ENCODE results near the gene CNN1.

GRCh38 chr19:11554160-11554559, 15.5 kb downstream of the CNN1 start:
- TF ChIP-seq, protein P1, sequence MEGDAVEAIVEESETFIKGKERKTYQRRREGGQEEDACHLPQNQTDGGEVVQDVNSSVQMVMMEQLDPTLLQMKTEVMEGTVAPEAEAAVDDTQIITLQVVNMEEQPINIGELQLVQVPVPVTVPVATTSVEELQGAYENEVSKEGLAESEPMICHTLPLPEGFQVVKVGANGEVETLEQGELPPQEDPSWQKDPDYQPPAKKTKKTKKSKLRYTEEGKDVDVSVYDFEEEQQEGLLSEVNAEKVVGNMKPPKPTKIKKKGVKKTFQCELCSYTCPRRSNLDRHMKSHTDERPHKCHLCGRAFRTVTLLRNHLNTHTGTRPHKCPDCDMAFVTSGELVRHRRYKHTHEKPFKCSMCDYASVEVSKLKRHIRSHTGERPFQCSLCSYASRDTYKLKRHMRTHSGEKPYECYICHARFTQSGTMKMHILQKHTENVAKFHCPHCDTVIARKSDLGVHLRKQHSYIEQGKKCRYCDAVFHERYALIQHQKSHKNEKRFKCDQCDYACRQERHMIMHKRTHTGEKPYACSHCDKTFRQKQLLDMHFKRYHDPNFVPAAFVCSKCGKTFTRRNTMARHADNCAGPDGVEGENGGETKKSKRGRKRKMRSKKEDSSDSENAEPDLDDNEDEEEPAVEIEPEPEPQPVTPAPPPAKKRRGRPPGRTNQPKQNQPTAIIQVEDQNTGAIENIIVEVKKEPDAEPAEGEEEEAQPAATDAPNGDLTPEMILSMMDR (IDR thresholded peaks at IDR 0.05) = no peak
- TF ChIP-seq POLR2A (IDR thresholded peaks at IDR 0.05) = no peak
- no peak for TF ChIP-seq POLR2AphosphoS5 (IDR thresholded peaks at IDR 0.05)
